ENCODE data around the gene FCGR1A.
"Not testable (repeated sequence)": the region's sequence is repeated elsewhere in the genome, so short reads cannot be mapped to it uniquely, and the experiment has no call there.

FCGR1A gene

GRCh38 chr1:149841149-149841548 lies 58.7 kb downstream of the FCGR1A start:
- DNase-seq = not testable (repeated sequence)

Data from activated T-cell treated with anti-CD3 and anti-CD28 coated beads, Interleukin-2, amount 50 U/mL, for 1 hour (primary cell).